K562 (cell line): ENCODE data around the gene CEP128.

ENCODE experiments used
- ATF2 ChIP-seq: sonication (generic); formaldehyde crosslinking; IDR thresholded peaks from 2 replicates; pipeline ENCODE4 v1.8.1; 2022; ENCODE audit warnings: missing genetic modification reagents
- BHLHE40 ChIP-seq: IDR thresholded peaks from 2 replicates; pipeline ENCODE4 v1.6.1; 2011; ENCODE audit warnings: low read length, improper control_type of control experiment
- CHD2 ChIP-seq: IDR thresholded peaks from 2 replicates; pipeline ENCODE4 v1.6.1; 2011; ENCODE audit warnings: low read depth, low read length
- CTCF ChIP-seq, 3 experiments: IDR thresholded peaks in 2 of 3; conservative IDR thresholded peaks in 1 of 3; 2 replicates each; pipeline ENCODE4 v1.5.1; 2011 to 2012; ENCODE audit warnings: low read length in 3 of 3, mild to moderate bottlenecking in 3 of 3, control low read depth in 2 of 3, improper control_type of control experiment in 1 of 3, inconsistent platforms in 1 of 3, low read depth in 1 of 3, mixed read lengths in 1 of 3, moderate library complexity in 1 of 3; ENCODE audit not compliant: insufficient read depth in 2 of 3
- PHB ChIP-seq: fragments of 250-450 bp; sonication (Bioruptor Pico); IDR thresholded peaks from 2 replicates; pipeline ENCODE4 v1.5.0; 2021
- POLR2A ChIP-seq: fragments of 450-650 bp; conservative IDR thresholded peaks from 2 replicates; pipeline ENCODE4 v1.6.1; 2016
- TAF1 ChIP-seq: IDR thresholded peaks from 2 replicates; pipeline ENCODE4 v1.6.1; 2011; ENCODE audit warnings: mild to moderate bottlenecking, low read length, moderate library complexity; ENCODE audit not compliant: insufficient read depth, control insufficient read depth, severe bottlenecking; ENCODE audit errors: extremely low read depth
- USF2 ChIP-seq: sonication (generic); formaldehyde crosslinking; IDR thresholded peaks from 2 replicates; pipeline ENCODE4 v1.5.0; 2020; ENCODE audit warnings: missing genetic modification reagents
- ZNF24 ChIP-seq: fragments of 450-650 bp; IDR thresholded peaks from 2 replicates; pipeline ENCODE4 v1.6.1; 2016
- ZNF3 ChIP-seq: fragments of 250-450 bp; sonication (Bioruptor Pico); IDR thresholded peaks from 2 replicates; pipeline ENCODE4 v1.5.0; 2021; ENCODE audit warnings: mild to moderate bottlenecking, moderate library complexity
- TF ChIP-seq, protein P1 (sequence below): sonication (generic); formaldehyde crosslinking; IDR thresholded peaks from 2 replicates; pipeline ENCODE4 v1.9.0; 2022; ENCODE audit warnings: mild to moderate bottlenecking, missing genetic modification reagents
- TF ChIP-seq, protein P2 (sequence below): fragments of 450-650 bp; formaldehyde crosslinking; IDR thresholded peaks from 2 replicates; pipeline ENCODE4 v1.4.0; 2022; ENCODE audit warnings: missing genetic modification characterization
- TF ChIP-seq, protein P3 (sequence below): sonication (generic); formaldehyde crosslinking; IDR thresholded peaks from 2 replicates; pipeline ENCODE4 v1.8.1; 2022; ENCODE audit warnings: missing genetic modification reagents

- no peak for TF ChIP-seq CTCF (IDR thresholded peaks at IDR 0.05 in 2 of 3, conservative IDR thresholded peaks at IDR 0.05 in 1 of 3; ENCODE audit: insufficient read depth in 2 of 3, low read depth in 1 of 3, low read length in 3 of 3)
- TF ChIP-seq ZNF3 (CRISPR knock-in tag): no peak
- TF ChIP-seq POLR2A: no peak
- TF ChIP-seq USF2 (CRISPR knock-in tag): no peak
- TF ChIP-seq CHD2: no peak
- TF ChIP-seq, protein P1, sequence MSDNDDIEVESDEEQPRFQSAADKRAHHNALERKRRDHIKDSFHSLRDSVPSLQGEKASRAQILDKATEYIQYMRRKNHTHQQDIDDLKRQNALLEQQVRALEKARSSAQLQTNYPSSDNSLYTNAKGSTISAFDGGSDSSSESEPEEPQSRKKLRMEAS (CRISPR knock-in tag): no peak
- no peak for TF ChIP-seq BHLHE40
- no peak for TF ChIP-seq ATF2 (CRISPR knock-in tag)
- no peak for TF ChIP-seq PHB (CRISPR knock-in tag)
- TF ChIP-seq, protein P2, sequence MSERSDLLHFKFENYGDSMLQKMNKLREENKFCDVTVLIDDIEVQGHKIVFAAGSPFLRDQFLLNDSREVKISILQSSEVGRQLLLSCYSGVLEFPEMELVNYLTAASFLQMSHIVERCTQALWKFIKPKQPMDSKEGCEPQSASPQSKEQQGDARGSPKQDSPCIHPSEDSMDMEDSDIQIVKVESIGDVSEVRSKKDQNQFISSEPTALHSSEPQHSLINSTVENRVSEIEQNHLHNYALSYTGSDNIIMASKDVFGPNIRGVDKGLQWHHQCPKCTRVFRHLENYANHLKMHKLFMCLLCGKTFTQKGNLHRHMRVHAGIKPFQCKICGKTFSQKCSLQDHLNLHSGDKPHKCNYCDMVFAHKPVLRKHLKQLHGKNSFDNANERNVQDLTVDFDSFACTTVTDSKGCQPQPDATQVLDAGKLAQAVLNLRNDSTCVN (CRISPR knock-in tag): no peak
- TF ChIP-seq TAF1: no peak
- TF ChIP-seq, protein P3, sequence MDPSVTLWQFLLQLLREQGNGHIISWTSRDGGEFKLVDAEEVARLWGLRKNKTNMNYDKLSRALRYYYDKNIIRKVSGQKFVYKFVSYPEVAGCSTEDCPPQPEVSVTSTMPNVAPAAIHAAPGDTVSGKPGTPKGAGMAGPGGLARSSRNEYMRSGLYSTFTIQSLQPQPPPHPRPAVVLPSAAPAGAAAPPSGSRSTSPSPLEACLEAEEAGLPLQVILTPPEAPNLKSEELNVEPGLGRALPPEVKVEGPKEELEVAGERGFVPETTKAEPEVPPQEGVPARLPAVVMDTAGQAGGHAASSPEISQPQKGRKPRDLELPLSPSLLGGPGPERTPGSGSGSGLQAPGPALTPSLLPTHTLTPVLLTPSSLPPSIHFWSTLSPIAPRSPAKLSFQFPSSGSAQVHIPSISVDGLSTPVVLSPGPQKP: no peak
- TF ChIP-seq ZNF24: no peak
Measured at GRCh38 chr14:80946187-80946586, 4.6 kb upstream of the CEP128 start.
